Measurements from ENCODE around the gene ITK. TPM values are rescaled to one million over a fixed set of nuclear protein-coding genes. Genes with fewer than 3 reads are reported as not detected.

ITK gene
- total and polyA plus RNA-seq, 2 of the 8 experiments (the other 6 are each of a cell fraction or from before 2014, with no cell fraction given), result 0.05 TPM; not detected in 1

GRCh38 chr5:157265714-157266285, 85.2 kb downstream of the ITK start, which contains the start of gene CYFIP2 (continued):
- TF ChIP-seq, protein P1, sequence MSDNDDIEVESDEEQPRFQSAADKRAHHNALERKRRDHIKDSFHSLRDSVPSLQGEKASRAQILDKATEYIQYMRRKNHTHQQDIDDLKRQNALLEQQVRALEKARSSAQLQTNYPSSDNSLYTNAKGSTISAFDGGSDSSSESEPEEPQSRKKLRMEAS (IDR thresholded peaks at IDR 0.05), result 0 out of 2 replicates have a peak, but pooled peaks have one; percentile 25
- TF ChIP-seq NRF1 (IDR thresholded peaks at IDR 0.05; ENCODE audit: low read depth, low read length), result no peak
- no peak for TF ChIP-seq ATF3 (IDR thresholded peaks at IDR 0.05; ENCODE audit: insufficient read depth, low read depth, low read length)
- TF ChIP-seq EGR1 (IDR thresholded peaks at IDR 0.05; ENCODE audit: borderline replicate concordance, low read depth, low read length), result no peak
- no peak for TF ChIP-seq SIRT6 (IDR thresholded peaks at IDR 0.05; ENCODE audit: low read length)
- TF ChIP-seq, protein P2, sequence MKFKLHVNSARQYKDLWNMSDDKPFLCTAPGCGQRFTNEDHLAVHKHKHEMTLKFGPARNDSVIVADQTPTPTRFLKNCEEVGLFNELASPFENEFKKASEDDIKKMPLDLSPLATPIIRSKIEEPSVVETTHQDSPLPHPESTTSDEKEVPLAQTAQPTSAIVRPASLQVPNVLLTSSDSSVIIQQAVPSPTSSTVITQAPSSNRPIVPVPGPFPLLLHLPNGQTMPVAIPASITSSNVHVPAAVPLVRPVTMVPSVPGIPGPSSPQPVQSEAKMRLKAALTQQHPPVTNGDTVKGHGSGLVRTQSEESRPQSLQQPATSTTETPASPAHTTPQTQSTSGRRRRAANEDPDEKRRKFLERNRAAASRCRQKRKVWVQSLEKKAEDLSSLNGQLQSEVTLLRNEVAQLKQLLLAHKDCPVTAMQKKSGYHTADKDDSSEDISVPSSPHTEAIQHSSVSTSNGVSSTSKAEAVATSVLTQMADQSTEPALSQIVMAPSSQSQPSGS (IDR thresholded peaks at IDR 0.05; ENCODE audit: low read length), result no peak
- no peak for TF ChIP-seq SP4 (IDR thresholded peaks at IDR 0.05; ENCODE audit: low read length)
- TF ChIP-seq SP1 (IDR thresholded peaks at IDR 0.05; ENCODE audit: low read depth, low read length), result no peak
- no peak for TF ChIP-seq SAP30 (IDR thresholded peaks at IDR 0.05; ENCODE audit: insufficient read depth, insufficient replicate concordance, low read length)
- TF ChIP-seq, protein P3, sequence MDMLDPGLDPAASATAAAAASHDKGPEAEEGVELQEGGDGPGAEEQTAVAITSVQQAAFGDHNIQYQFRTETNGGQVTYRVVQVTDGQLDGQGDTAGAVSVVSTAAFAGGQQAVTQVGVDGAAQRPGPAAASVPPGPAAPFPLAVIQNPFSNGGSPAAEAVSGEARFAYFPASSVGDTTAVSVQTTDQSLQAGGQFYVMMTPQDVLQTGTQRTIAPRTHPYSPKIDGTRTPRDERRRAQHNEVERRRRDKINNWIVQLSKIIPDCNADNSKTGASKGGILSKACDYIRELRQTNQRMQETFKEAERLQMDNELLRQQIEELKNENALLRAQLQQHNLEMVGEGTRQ (IDR thresholded peaks at IDR 0.05; ENCODE audit: low read length), result no peak
- no peak for TF ChIP-seq CBX8 (IDR thresholded peaks at IDR 0.05; ENCODE audit: borderline replicate concordance, low read depth, low read length)

Data from H1 (cell line).